Measurements from ENCODE around the gene RHBDL1.

The RHBDL1 gene

GRCh38 chr16:712740-713250 is 37.3 kb downstream of the RHBDL1 start (continued):
- TF ChIP-seq ZNF76 (tag by site-specific recombination; IDR thresholded peaks at IDR 0.05; ENCODE audit: borderline replicate concordance, low read depth): 0 out of 2 replicates have a peak, but pooled peaks have one; percentile 35
- peak; percentile 47; the same call in 1 of the 2 replicates for TF ChIP-seq ZNF501 (tag by site-specific recombination; IDR thresholded peaks at IDR 0.05)
- TF ChIP-seq ZNF654 (tag by site-specific recombination; IDR thresholded peaks at IDR 0.05; ENCODE audit: low read depth): peak; percentile 55
- peak; percentile 89 for TF ChIP-seq ZNF660 (tag by site-specific recombination; IDR thresholded peaks at IDR 0.05)
- TF ChIP-seq ZNF394 (tag by site-specific recombination; IDR thresholded peaks at IDR 0.05; ENCODE audit: borderline replicate concordance): peak; percentile 78; the same call in 1 of the 2 replicates
- TF ChIP-seq, protein P1, sequence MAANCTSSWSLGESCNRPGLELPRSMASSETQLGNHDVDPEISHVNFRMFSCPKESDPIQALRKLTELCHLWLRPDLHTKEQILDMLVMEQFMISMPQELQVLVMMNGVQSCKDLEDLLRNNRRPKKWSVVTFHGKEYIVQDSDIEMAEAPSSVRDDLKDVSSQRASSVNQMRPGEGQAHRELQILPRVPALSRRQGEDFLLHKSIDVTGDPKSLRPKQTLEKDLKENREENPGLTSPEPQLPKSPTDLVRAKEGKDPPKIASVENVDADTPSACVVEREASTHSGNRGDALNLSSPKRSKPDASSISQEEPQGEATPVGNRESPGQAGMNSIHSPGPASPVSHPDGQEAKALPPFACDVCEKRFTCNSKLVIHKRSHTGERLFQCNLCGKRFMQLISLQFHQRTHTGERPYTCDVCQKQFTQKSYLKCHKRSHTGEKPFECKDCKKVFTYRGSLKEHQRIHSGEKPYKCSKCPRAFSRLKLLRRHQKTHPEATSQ (tag by site-specific recombination; IDR thresholded peaks at IDR 0.05): peak; percentile 55; the same call in 1 of the 2 replicates
- TF ChIP-seq ZBTB26 (tag by site-specific recombination; optimal IDR thresholded peaks at IDR 0.05): peak; percentile 28
- peak; percentile 80; the same call in 1 of the 2 replicates for TF ChIP-seq ZNF24 (tag by site-specific recombination; IDR thresholded peaks at IDR 0.05)

DNA sequence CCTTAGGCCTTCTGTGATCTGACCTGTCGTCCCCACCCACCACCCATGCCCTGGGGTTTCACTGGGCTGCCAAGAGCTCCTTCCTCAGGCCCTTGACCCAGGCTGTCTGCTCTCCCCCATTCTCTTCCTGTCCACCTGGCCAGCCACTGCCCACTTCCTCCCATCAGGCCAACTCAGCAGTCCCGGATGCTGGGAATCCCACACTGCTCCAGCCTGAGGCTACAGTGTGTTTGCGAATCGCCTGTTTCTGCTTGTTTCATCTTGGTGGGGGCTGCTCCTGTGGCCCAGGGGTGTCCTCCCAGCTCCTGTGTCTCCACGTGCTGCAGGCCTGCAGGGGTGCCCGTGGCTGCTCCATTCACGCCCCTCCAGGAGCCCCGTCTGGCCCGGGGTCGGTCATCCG is 38.6 kb downstream of the RHBDL1 start:
- Histone ChIP-seq H3K27ac (ENCODE audit: extremely low read depth, low read depth, low read length) (no peak overlapping the region), H3K36me3 (ENCODE audit: control insufficient read depth in 2 of 2, insufficient read depth in 1 of 2, low read length in 2 of 2) (peaks cover 0 to 7% of the 10 kb centered on the region in 2 experiments; a peak in 1 of 3 replicates), H3K4me3 (ENCODE audit: low read depth, low read length) (no peak overlapping the region), H3K9me3 (ENCODE audit: control insufficient read depth, insufficient read depth, low read depth, low read length) (no peaks in the 10 kb centered on the region), H3K4me1 (ENCODE audit: control insufficient read depth, insufficient read depth, low read length) (peaks cover 11% of the 10 kb centered on the region)
- TF ChIP-seq ZNF830 (tag by site-specific recombination; IDR thresholded peaks at IDR 0.05; ENCODE audit: low read depth): no peak
- no peak for TF ChIP-seq ZNF266 (tag by site-specific recombination; IDR thresholded peaks at IDR 0.05; ENCODE audit: low read depth)
- TF ChIP-seq ZNF155 (tag by site-specific recombination; IDR thresholded peaks at IDR 0.05): no peak
- no peak for TF ChIP-seq ZNF211 (tag by site-specific recombination; IDR thresholded peaks at IDR 0.05; ENCODE audit: low read depth)
- TF ChIP-seq BCL11A (tag by site-specific recombination; IDR thresholded peaks at IDR 0.05; ENCODE audit: low read depth): no peak
- TF ChIP-seq, protein P2, sequence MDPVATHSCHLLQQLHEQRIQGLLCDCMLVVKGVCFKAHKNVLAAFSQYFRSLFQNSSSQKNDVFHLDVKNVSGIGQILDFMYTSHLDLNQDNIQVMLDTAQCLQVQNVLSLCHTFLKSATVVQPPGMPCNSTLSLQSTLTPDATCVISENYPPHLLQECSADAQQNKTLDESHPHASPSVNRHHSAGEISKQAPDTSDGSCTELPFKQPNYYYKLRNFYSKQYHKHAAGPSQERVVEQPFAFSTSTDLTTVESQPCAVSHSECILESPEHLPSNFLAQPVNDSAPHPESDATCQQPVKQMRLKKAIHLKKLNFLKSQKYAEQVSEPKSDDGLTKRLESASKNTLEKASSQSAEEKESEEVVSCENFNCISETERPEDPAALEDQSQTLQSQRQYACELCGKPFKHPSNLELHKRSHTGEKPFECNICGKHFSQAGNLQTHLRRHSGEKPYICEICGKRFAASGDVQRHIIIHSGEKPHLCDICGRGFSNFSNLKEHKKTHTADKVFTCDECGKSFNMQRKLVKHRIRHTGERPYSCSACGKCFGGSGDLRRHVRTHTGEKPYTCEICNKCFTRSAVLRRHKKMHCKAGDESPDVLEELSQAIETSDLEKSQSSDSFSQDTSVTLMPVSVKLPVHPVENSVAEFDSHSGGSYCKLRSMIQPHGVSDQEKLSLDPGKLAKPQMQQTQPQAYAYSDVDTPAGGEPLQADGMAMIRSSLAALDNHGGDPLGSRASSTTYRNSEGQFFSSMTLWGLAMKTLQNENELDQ (tag by site-specific recombination; IDR thresholded peaks at IDR 0.05; ENCODE audit: low read depth): no peak
- TF ChIP-seq ZNF335 (tag by site-specific recombination; conservative IDR thresholded peaks at IDR 0.05): 0 out of 2 replicates have a peak, but pooled peaks have one; percentile 13
- ChIA-PET POLR2A (no interaction called here), CTCF (interaction anchor here (0.6 to 5.7 kb wide), 5 partner anchors 10 to 114 kb away, joined by 3 to 119 read pairs (median 6); partner anchors contain the start of genes CCDC78, CHTF18 and RPUSD1)

GRCh38 chr16:714558-715476 is 39.3 kb downstream of the RHBDL1 start, which contains the start of gene METRN:
Gene METRN, plus strand, starts transcription at chr16:715118. Its CDS starts 172 bp downstream, at chr16:715290.
- Histone ChIP-seq H3K4me3 (ENCODE audit: low read depth, low read length) (peak within 1 kb of the TSS; percentile 44), H3K4me1 (ENCODE audit: control insufficient read depth, insufficient read depth, low read length) (peaks cover 9% of the 10 kb centered on the region), H3K9me3 (ENCODE audit: control insufficient read depth, insufficient read depth, low read depth, low read length) (no peaks in the 10 kb centered on the region), H3K36me3 (ENCODE audit: control insufficient read depth in 2 of 2, insufficient read depth in 1 of 2, low read length in 2 of 2) (peaks cover 0 to 7% of the 10 kb centered on the region in 2 experiments; a peak in 1 of 3 replicates), H3K27ac (ENCODE audit: extremely low read depth, low read depth, low read length) (peak within 1 kb of the TSS; percentile 66; the same call in 1 of the 2 replicates)
- CTCF ChIA-PET: interaction anchor here (0.6 to 5.7 kb wide), 3 partner anchors 9 to 70 kb away, joined by 3 to 119 read pairs (median 38); partner anchors contain the start of genes CCDC78, CHTF18 and RPUSD1
- POLR2A ChIA-PET: interaction anchor here (0.5 to 1.3 kb wide), 7 partner anchors 10 to 89 kb away, joined by 3 to 8 read pairs (median 4); partner anchors contain the start of gene HAGHL
- TF ChIP-seq GLIS2 (tag by site-specific recombination; IDR thresholded peaks at IDR 0.05) (peak; percentile 42), ZNF146 (tag by site-specific recombination; IDR thresholded peaks at IDR 0.05) (no peak), HOXC10 (CRISPR knock-in tag; IDR thresholded peaks at IDR 0.05) (0 out of 2 replicates have a peak, but pooled peaks have one; percentile 53), ZNF623 (tag by site-specific recombination; IDR thresholded peaks at IDR 0.05) (no peak)
- TF ChIP-seq, protein P3, sequence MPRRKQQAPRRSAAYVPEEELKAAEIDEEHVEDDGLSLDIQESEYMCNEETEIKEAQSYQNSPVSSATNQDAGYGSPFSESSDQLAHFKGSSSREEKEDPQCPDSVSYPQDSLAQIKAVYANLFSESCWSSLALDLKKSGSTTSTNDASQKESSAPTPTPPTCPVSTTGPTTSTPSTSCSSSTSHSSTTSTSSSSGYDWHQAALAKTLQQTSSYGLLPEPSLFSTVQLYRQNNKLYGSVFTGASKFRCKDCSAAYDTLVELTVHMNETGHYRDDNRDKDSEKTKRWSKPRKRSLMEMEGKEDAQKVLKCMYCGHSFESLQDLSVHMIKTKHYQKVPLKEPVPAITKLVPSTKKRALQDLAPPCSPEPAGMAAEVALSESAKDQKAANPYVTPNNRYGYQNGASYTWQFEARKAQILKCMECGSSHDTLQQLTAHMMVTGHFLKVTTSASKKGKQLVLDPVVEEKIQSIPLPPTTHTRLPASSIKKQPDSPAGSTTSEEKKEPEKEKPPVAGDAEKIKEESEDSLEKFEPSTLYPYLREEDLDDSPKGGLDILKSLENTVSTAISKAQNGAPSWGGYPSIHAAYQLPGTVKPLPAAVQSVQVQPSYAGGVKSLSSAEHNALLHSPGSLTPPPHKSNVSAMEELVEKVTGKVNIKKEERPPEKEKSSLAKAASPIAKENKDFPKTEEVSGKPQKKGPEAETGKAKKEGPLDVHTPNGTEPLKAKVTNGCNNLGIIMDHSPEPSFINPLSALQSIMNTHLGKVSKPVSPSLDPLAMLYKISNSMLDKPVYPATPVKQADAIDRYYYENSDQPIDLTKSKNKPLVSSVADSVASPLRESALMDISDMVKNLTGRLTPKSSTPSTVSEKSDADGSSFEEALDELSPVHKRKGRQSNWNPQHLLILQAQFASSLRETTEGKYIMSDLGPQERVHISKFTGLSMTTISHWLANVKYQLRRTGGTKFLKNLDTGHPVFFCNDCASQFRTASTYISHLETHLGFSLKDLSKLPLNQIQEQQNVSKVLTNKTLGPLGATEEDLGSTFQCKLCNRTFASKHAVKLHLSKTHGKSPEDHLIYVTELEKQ (tag by site-specific recombination; IDR thresholded peaks at IDR 0.05; ENCODE audit: borderline replicate concordance): no peak
